ENCODE data around the gene KIAA0408. TPM values are rescaled to one million over a fixed set of nuclear protein-coding genes. Genes with fewer than 3 reads are reported as not detected.

The KIAA0408 gene
- total RNA-seq, 1 experiment from 2014 or later, result 0.04 TPM

GRCh38 chr6:127466416-127466815, 7.2 kb upstream of the KIAA0408 start:
- Histone ChIP-seq H3K4me3 (ENCODE audit: low read length) (no peak overlapping the region), H3K36me3 (ENCODE audit: low read depth, low read length) (no peaks in the 10 kb centered on the region), H3K9me2 (replicated peaks; ENCODE audit: low read length) (no peaks in the 10 kb centered on the region), H4K20me1 (ENCODE audit: low read length) (no peaks in the 10 kb centered on the region), H3K9me3 (ENCODE audit: low read length) (no peaks in the 10 kb centered on the region), H3K27me3 (ENCODE audit: low read length) (no peaks in the 10 kb centered on the region), H3K4me2 (ENCODE audit: low read length) (no peak overlapping the region), H2AFZ (ENCODE audit: low read length) (no peak overlapping the region), H3F3A (ENCODE audit: low read length, unreplicated experiment) (no peaks in the 10 kb centered on the region), H3K27ac (ENCODE audit: low read length) (no peak overlapping the region), H3K4me1 (ENCODE audit: insufficient read depth, low read length) (peaks cover 5% of the 10 kb centered on the region), H3K79me2 (ENCODE audit: low read length) (no peaks in the 10 kb centered on the region), H3K9ac (ENCODE audit: low read length) (no peak overlapping the region)
- ATAC-seq (no peak), DNase-seq (no peak)
- POLR2A ChIA-PET (ENCODE audit: unreplicated experiment), result no interaction called here
- intact Hi-C loops (cut with micrococcal nuclease), result no loop called here
- CTCF ChIA-PET, result interaction anchor here (0.6 to 1.3 kb wide), 3 partner anchors 14 to 73 kb away, joined by 3 to 4 read pairs (median 3); no protein-coding TSS in a partner anchor
- TF ChIP-seq EZH2phosphoT487 (IDR thresholded peaks at IDR 0.05; ENCODE audit: borderline replicate concordance, low read length) (no peak), EZH2 (IDR thresholded peaks at IDR 0.05; ENCODE audit: low read length, unreplicated experiment) (no peak), CTCF (conservative IDR thresholded peaks at IDR 0.05; ENCODE audit: low read depth, low read length) (no peak)
- no TSS peak for BruUV-seq (replicated peaks)

GRCh38 chr6:127464881-127465459, 5.8 kb upstream of the KIAA0408 start:
- Histone ChIP-seq H3K4me2 (ENCODE audit: low read length) (no peak overlapping the region), H3K27ac (ENCODE audit: low read length) (no peak overlapping the region), H2AFZ (ENCODE audit: low read length) (no peak overlapping the region), H3K9me2 (replicated peaks; ENCODE audit: low read length) (no peaks in the 10 kb centered on the region), H3K4me3 (ENCODE audit: low read length) (no peak overlapping the region), H4K20me1 (ENCODE audit: low read length) (no peaks in the 10 kb centered on the region), H3K79me2 (ENCODE audit: low read length) (no peaks in the 10 kb centered on the region), H3K27me3 (ENCODE audit: low read length) (no peaks in the 10 kb centered on the region), H3F3A (ENCODE audit: low read length, unreplicated experiment) (no peaks in the 10 kb centered on the region), H3K36me3 (ENCODE audit: low read depth, low read length) (no peaks in the 10 kb centered on the region), H3K9ac (ENCODE audit: low read length) (no peak overlapping the region), H3K9me3 (ENCODE audit: low read length) (no peaks in the 10 kb centered on the region), H3K4me1 (ENCODE audit: insufficient read depth, low read length) (no peaks in the 10 kb centered on the region)
- ChIA-PET CTCF (no interaction called here), POLR2A (ENCODE audit: unreplicated experiment) (no interaction called here)
- no peak for TF ChIP-seq EZH2phosphoT487 (IDR thresholded peaks at IDR 0.05; ENCODE audit: borderline replicate concordance, low read length)
- peak; percentile 83 for TF ChIP-seq CTCF (conservative IDR thresholded peaks at IDR 0.05; ENCODE audit: low read depth, low read length)
- peak; percentile 85 for ATAC-seq
- DNase-seq, result peak; percentile 65
- intact Hi-C loops (cut with micrococcal nuclease), result loop anchor here (1.0 to 2.0 kb wide), 3 partner anchors 51 to 162 kb away; no protein-coding TSS in a partner anchor
- no TSS peak for BruUV-seq (replicated peaks)

- intact Hi-C loops (cut with micrococcal nuclease), result loop anchor here (2.0 kb wide), 1 partner anchor 162 kb away; no protein-coding TSS in a partner anchor
- H3K4me1 ChIP-seq (ENCODE audit: insufficient read depth, low read length), result no peaks in the 10 kb centered on the region
- BruUV-seq (replicated peaks), result no TSS peak
- TF ChIP-seq EZH2 (IDR thresholded peaks at IDR 0.05; ENCODE audit: low read length, unreplicated experiment) (no peak), EZH2phosphoT487 (IDR thresholded peaks at IDR 0.05; ENCODE audit: borderline replicate concordance, low read length) (no peak), CTCF (conservative IDR thresholded peaks at IDR 0.05; ENCODE audit: low read depth, low read length) (no peak)
- H3K9ac ChIP-seq (ENCODE audit: low read length), result no peak overlapping the region
- H3K4me2 ChIP-seq (ENCODE audit: low read length), result no peak overlapping the region
- peak; percentile 62 for ATAC-seq
- no peaks in the 10 kb centered on the region for H3K9me2 ChIP-seq (replicated peaks; ENCODE audit: low read length)
- H3K27me3 ChIP-seq (ENCODE audit: low read length), result no peaks in the 10 kb centered on the region
- no peaks in the 10 kb centered on the region for H3F3A ChIP-seq (ENCODE audit: low read length, unreplicated experiment)
- DNase-seq, result peak; percentile 21
- ChIA-PET POLR2A (ENCODE audit: unreplicated experiment) (interaction anchor here (0.7 kb wide), 1 partner anchor 98 kb away, joined by 7 read pairs; no protein-coding TSS in a partner anchor), CTCF (interaction anchor here (0.9 to 1.2 kb wide), 2 partner anchors 51 to 75 kb away, joined by 3 to 5 read pairs; no protein-coding TSS in a partner anchor)
- H3K79me2 ChIP-seq (ENCODE audit: low read length), result no peaks in the 10 kb centered on the region
- no peak overlapping the region for H2AFZ ChIP-seq (ENCODE audit: low read length)
- H4K20me1 ChIP-seq (ENCODE audit: low read length), result no peaks in the 10 kb centered on the region
- H3K4me3 ChIP-seq (ENCODE audit: low read length), result no peak overlapping the region
- no peaks in the 10 kb centered on the region for H3K9me3 ChIP-seq (ENCODE audit: low read length)
- H3K27ac ChIP-seq (ENCODE audit: low read length), result no peak overlapping the region
- no peaks in the 10 kb centered on the region for H3K36me3 ChIP-seq (ENCODE audit: low read depth, low read length)
These were observed 5.1 kb upstream of the KIAA0408 start for GRCh38 chr6:127464161-127464880.
